GM18505 (cell line): ENCODE results near the gene RAB39A.

Source experiments
- ATAC-seq: cut with Tn5 transposase; IDR thresholded peaks from one replicate; pipeline ENCODE4 v1.9.1; 2021; ENCODE audit not compliant: unreplicated experiment
- POLR2A ChIP-seq: IDR thresholded peaks from 4 replicates; pipeline ENCODE4 v1.6.1; 2011; ENCODE audit warnings: borderline replicate concordance; ENCODE audit not compliant: insufficient read depth, insufficient read length; ENCODE audit errors: extremely low read depth

RAB39A gene

DNA sequence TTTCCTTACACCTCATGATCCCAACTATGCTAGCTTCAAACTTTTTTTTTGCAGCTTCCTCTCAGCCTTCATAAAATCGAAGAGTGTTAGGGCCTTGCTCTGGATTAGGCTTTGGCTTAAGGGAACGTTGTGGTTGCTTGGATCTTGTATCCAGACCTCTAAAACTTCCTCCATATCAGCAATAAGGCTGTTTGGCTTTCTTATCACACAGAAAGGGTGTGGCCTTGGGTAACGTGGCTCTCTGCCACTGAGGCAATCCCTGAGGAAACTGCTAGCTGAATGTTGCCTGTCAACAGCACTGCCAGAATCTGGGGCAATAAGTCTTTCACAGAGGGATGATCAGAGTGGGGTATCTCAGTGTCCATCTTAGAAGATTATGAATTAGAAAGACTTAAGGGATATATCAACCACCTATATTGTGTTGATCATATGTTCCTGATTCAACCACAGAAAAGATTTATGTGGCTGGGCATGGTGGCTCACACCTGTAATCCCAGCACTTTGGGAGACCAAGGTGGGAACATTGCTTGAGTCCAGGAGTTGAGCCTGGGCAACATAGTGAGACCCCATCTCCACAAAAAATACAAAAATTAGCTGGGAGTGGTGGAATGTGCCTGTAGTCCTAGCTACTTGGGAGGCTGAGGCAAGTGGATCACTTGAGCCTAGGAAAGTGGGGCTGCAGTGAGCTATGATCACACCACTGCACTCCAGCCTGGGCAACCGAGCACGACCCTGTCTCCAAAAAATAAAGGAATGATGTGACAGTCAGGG lies 67.9 kb downstream of the RAB39A start:
- ATAC-seq, result no peak
- no peak for TF ChIP-seq POLR2A

- no peak for TF ChIP-seq POLR2A
- no peak for ATAC-seq
Observed at GRCh38 chr11:107998761-107999160, 70.5 kb downstream of the RAB39A start.

- ATAC-seq, result peak; percentile 87
Observed at GRCh38 chr11:107999759-108000455, 71.7 kb downstream of the RAB39A start.

DNA sequence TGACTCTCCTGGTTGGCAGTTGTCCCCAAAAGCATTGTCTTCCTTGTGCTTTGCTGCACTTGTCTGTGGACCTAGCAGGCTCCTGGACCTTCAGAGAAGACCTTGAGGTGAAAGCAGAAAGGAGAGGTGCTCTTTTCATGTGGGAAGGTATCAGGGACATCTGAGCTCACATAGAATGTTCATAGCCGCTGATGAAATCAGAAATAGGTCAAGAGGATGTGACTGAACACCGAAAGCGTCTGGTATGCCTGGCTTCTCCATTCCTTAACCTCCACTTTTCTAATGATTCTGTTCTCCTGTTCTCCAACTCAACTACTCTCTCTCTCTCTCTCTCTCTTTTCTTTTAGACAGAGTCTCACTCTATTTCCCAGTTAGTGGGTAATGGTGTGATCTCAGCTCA lies 74.2 kb downstream of the RAB39A start:
- no peak for TF ChIP-seq POLR2A
- ATAC-seq, result no peak

More at GRCh38 chr11:107999759-108000455, 71.7 kb downstream of the RAB39A start:
- TF ChIP-seq POLR2A, result no peak

DNA sequence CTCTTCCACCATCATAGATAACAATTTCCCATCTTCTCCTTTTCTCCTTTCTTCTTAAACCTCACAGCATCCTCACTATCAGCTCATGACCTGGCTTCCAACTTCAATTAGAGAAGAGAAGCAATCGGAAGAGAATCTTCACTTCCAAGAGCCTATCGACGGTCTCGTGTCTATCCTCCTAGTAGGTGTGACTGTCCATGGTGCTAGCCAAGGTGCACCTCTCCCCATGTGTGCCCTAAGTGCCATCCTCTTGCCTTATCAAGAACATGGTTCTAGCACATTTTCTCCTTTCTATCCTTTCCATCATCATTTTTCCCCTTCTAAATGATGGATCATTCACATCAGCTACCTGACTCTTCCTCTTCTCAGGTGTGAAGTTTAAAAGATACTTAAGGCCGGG lies 75.4 kb downstream of the RAB39A start:
- no peak for ATAC-seq

DNA sequence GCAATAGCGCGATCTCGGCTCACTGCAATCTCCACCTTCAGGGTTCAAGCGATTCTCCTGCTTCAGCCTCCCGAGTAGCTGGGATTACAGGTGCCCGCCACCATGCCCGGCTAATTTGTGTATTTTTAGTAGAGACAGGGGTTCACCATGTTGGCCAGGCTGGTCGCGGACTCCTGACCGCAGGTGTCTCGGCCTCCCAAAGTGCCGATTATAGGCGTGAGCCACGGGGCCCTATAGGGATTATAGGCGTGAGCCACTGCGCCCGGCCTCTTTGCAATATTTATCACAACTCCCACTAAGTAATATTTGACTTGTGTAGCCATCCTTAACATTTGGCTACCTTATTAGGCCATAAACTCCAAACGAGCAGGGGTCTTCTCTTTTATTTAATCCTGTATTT lies 79.6 kb downstream of the RAB39A start:
- ATAC-seq, result no peak
- TF ChIP-seq POLR2A, result no peak

More for the DNA sequence above, 75.4 kb downstream of the RAB39A start:
- no peak for TF ChIP-seq POLR2A

- peak; percentile 88 for ATAC-seq
- peak; percentile 92 for TF ChIP-seq POLR2A
Observed at GRCh38 chr11:108008656-108009496, 80.6 kb downstream of the RAB39A start, which contains the start of gene CUL5. Gene CUL5 (plus strand): TSS chr11:108008898. CDS start chr11:108009349, 451 bp downstream.

DNA sequence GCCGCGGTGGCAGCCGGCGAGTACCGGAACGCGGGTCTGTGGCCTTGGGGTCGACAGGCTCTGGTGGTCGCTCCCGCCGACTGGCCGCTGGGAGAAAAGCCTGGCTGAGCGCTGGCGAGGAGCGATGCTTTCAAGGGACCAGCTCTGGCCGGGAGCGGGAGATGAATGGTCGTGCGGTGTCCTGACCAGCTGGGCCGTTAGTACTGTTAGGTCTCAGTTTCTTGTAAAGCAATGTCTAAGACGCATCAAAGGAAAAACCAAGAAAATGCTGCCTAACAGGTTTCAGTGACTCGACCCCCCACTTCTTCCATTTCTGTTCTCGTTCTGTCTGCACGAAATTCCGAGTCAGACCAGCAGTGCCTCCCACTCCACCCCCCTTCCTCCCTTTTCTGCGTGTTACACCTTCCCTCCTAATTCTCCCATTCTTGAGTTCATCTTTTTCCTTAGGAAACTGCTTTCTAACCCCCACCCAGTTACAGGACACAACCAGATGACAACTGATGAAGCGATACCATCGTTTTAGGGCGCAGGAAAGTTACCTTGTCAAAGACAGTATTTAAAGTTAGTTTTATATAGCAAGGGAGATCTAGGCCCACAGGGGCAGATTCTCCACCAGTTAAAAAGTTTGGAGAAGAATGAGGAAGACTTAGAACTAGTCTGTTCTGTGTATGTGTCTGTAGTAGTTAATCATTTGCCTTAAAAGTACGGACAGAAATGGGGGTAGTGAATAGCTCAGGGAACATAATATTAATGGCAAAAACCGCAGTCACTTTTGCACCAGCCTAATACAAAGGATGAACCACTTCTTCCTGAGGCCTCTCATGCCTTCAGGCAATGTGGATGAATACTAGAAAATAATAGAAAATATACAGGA lies 81.5 kb downstream of the RAB39A start:
- peak; percentile 9 for ATAC-seq

GRCh38 chr11:108012139-108012725 lies 84.0 kb downstream of the RAB39A start:
- no peak for TF ChIP-seq POLR2A

More for the DNA sequence above, 81.5 kb downstream of the RAB39A start:
- TF ChIP-seq POLR2A, result no peak

More at GRCh38 chr11:108012139-108012725, 84.0 kb downstream of the RAB39A start:
- ATAC-seq, result no peak
